Endothelial cell of hepatic sinusoid (primary cell): ENCODE data around the gene PCED1B.

Experiments
- in situ Hi-C: cut with HindIII; loops from 2 replicates; pipeline ENCODE4 v1.10.0; 2017; ENCODE audit warnings: low sequenced_read_pairs

Gene PCED1B

GRCh38 chr12:47067771-47068431 lies 11.5 kb upstream of the PCED1B start:
- in situ Hi-C loops: no loop called here

- in situ Hi-C loops: no loop called here
Measured at GRCh38 chr12:47068539-47068938, 10.9 kb upstream of the PCED1B start.

GRCh38 chr12:47070310-47070709 lies 9.1 kb upstream of the PCED1B start:
- in situ Hi-C loops: no loop called here

- in situ Hi-C loops: no loop called here
Measured at GRCh38 chr12:47071241-47071852, 8.1 kb upstream of the PCED1B start.

- in situ Hi-C loops: no loop called here
Measured at GRCh38 chr12:47073951-47074350, 5.5 kb upstream of the PCED1B start.

GRCh38 chr12:47074757-47075156 lies 4.7 kb upstream of the PCED1B start:
- in situ Hi-C loops: no loop called here

- in situ Hi-C loops: no loop called here
Measured at GRCh38 chr12:47075192-47076084, 4.0 kb upstream of the PCED1B start.

GRCh38 chr12:47077206-47078085 lies 2.0 kb upstream of the PCED1B start:
- in situ Hi-C loops: no loop called here

- in situ Hi-C loops: no loop called here
Measured at GRCh38 chr12:47078086-47078395, 1.4 kb upstream of the PCED1B start.

- in situ Hi-C loops: no loop called here
Measured at GRCh38 chr12:47078733-47079467, 521 bp upstream of the PCED1B start.

GRCh38 chr12:47079981-47080724 lies 732 bp downstream of the PCED1B start:
- in situ Hi-C loops: no loop called here

- in situ Hi-C loops: no loop called here
Measured at GRCh38 chr12:47080725-47081502, 1.5 kb downstream of the PCED1B start.

GRCh38 chr12:47082283-47082682 lies 2.9 kb downstream of the PCED1B start:
- in situ Hi-C loops: no loop called here

GRCh38 chr12:47082796-47083621 lies 3.6 kb downstream of the PCED1B start:
- in situ Hi-C loops: no loop called here

GRCh38 chr12:47084172-47084571 lies 4.8 kb downstream of the PCED1B start:
- in situ Hi-C loops: no loop called here

- in situ Hi-C loops: no loop called here
Measured at GRCh38 chr12:47085815-47086252, 6.4 kb downstream of the PCED1B start.

- in situ Hi-C loops: no loop called here
Measured at GRCh38 chr12:47087088-47087688, 7.8 kb downstream of the PCED1B start.
